HCT116 (cell line): Measurements from ENCODE around the gene FERD3L.
A peak's percentile ranks its signal among the peaks of the same experiment; 100 is the strongest.

Experiments
- ELF1 ChIP-seq: IDR thresholded peaks from 2 replicates; pipeline ENCODE4 v1.6.1; 2012; ENCODE audit warnings: low read depth, borderline replicate concordance
- EZH2 ChIP-seq: fragments of 200-600 bp; sonication (generic); IDR thresholded peaks from 2 replicates; pipeline ENCODE4 v1.6.1; 2017; ENCODE audit warnings: antibody characterized with exemption, mixed run types
- FOSL1 ChIP-seq: IDR thresholded peaks from 2 replicates; pipeline ENCODE4 v1.6.1; 2012; ENCODE audit warnings: low read depth
- POLR2A ChIP-seq: IDR thresholded peaks from 2 replicates; pipeline ENCODE4 v1.7.0; 2011; ENCODE audit warnings: borderline replicate concordance; ENCODE audit not compliant: insufficient read depth, insufficient read length; ENCODE audit errors: extremely low read depth
- POLR2AphosphoS5 ChIP-seq: IDR thresholded peaks from 2 replicates; pipeline ENCODE4 v1.6.1; 2011; ENCODE audit warnings: mild to moderate bottlenecking, low read depth, low read length, moderate library complexity
- RAD21 ChIP-seq: IDR thresholded peaks from 2 replicates; pipeline ENCODE4 v1.6.1; 2012; ENCODE audit warnings: low read depth, mild to moderate bottlenecking
- REST ChIP-seq: IDR thresholded peaks from 2 replicates; pipeline ENCODE4 v1.6.1; 2012; ENCODE audit warnings: low read depth
- SP1 ChIP-seq: IDR thresholded peaks from 2 replicates; pipeline ENCODE4 v1.6.1; 2012; ENCODE audit warnings: low read depth
- ZFX ChIP-seq: fragments of 450-650 bp; IDR thresholded peaks from 2 replicates; pipeline ENCODE4 v1.6.1; 2017
- ZNF274 ChIP-seq: fragments of 200-500 bp; sonication (Bioruptor generic); IDR thresholded peaks from 2 replicates; pipeline ENCODE4 v1.6.1; 2014; ENCODE audit warnings: mild to moderate bottlenecking, low read depth, low read length, inconsistent platforms
- TF ChIP-seq, protein P1 (sequence below), 3 experiments: fragments of 200-600 bp in 1 of 3; sonication (generic) in 1 of 3; IDR thresholded peaks in 2 of 3; conservative IDR thresholded peaks in 1 of 3; 2 replicates each; pipeline ENCODE4 v1.5.1; 2012 to 2017; ENCODE audit warnings: low read depth in 2 of 3, low read length in 2 of 3, antibody characterized with exemption in 1 of 3, borderline replicate concordance in 1 of 3, control low read depth in 1 of 3, mild to moderate bottlenecking in 1 of 3, mixed read lengths in 1 of 3, mixed run types in 1 of 3, moderate library complexity in 1 of 3; ENCODE audit not compliant: insufficient read depth in 1 of 3
- TF ChIP-seq, protein P2 (sequence below): IDR thresholded peaks from 2 replicates; pipeline ENCODE4 v1.6.1; 2012
- TF ChIP-seq, protein P3 (sequence below): IDR thresholded peaks from 2 replicates; pipeline ENCODE4 v1.6.1; 2012

DNA sequence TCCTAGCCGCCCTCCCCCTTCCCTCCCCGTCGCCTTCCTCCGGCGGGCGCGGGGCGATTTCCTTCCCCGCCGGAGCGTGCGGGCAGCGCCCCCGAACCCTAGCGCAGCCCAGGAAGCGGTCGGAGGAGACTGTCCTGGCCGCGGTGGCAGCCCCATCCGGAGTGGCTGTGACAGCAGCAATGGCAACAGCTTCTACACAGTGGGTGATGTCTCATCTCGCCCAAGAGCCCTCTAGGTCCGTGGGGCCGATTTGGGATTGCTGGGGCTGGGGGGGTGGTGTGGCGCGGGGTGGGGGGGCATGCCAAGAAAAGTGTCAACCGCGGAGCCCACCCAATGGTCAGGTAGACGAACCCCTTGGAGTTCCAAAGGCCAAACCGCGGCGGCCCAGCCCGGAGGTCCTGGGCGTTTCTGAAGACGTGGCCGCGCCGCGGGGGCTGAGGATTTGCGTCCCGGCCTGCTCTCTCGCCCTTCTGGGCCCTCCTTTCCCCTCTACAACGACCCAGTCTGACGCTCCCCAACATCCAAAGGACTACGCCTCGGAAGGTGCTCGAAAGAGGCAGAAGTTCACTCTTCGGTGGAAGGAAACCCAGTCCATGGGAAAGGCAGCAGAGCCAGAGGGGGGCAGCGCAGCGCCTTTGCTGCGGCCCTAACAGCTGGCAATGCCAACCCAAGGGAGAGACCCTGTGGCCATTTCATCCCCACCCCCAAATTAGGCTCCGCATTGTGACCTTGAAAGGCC lies 27.2 kb downstream of the FERD3L start:
- TF ChIP-seq POLR2A (no peak), REST (no peak), SP1 (no peak), POLR2AphosphoS5 (no peak), ZFX (no peak), RAD21 (peak; percentile 16; the same call in 1 of the 2 replicates), ZNF274 (no peak), EZH2 (no peak), FOSL1 (no peak), ELF1 (no peak)
- TF ChIP-seq, protein P1, sequence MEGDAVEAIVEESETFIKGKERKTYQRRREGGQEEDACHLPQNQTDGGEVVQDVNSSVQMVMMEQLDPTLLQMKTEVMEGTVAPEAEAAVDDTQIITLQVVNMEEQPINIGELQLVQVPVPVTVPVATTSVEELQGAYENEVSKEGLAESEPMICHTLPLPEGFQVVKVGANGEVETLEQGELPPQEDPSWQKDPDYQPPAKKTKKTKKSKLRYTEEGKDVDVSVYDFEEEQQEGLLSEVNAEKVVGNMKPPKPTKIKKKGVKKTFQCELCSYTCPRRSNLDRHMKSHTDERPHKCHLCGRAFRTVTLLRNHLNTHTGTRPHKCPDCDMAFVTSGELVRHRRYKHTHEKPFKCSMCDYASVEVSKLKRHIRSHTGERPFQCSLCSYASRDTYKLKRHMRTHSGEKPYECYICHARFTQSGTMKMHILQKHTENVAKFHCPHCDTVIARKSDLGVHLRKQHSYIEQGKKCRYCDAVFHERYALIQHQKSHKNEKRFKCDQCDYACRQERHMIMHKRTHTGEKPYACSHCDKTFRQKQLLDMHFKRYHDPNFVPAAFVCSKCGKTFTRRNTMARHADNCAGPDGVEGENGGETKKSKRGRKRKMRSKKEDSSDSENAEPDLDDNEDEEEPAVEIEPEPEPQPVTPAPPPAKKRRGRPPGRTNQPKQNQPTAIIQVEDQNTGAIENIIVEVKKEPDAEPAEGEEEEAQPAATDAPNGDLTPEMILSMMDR (IDR thresholded peaks at IDR 0.05 in 2 of 3, conservative IDR thresholded peaks at IDR 0.05 in 1 of 3; ENCODE audit: borderline replicate concordance in 1 of 3, insufficient read depth in 1 of 3, low read depth in 2 of 3, low read length in 2 of 3): peak in 1 of 3 experiments; percentile 19; a peak in 1 of 6 replicates
- TF ChIP-seq, protein P2, sequence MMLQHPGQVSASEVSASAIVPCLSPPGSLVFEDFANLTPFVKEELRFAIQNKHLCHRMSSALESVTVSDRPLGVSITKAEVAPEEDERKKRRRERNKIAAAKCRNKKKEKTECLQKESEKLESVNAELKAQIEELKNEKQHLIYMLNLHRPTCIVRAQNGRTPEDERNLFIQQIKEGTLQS: no peak
- TF ChIP-seq, protein P3, sequence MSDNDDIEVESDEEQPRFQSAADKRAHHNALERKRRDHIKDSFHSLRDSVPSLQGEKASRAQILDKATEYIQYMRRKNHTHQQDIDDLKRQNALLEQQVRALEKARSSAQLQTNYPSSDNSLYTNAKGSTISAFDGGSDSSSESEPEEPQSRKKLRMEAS: no peak
